ENCODE results near the gene ANKRD24.

DNA sequence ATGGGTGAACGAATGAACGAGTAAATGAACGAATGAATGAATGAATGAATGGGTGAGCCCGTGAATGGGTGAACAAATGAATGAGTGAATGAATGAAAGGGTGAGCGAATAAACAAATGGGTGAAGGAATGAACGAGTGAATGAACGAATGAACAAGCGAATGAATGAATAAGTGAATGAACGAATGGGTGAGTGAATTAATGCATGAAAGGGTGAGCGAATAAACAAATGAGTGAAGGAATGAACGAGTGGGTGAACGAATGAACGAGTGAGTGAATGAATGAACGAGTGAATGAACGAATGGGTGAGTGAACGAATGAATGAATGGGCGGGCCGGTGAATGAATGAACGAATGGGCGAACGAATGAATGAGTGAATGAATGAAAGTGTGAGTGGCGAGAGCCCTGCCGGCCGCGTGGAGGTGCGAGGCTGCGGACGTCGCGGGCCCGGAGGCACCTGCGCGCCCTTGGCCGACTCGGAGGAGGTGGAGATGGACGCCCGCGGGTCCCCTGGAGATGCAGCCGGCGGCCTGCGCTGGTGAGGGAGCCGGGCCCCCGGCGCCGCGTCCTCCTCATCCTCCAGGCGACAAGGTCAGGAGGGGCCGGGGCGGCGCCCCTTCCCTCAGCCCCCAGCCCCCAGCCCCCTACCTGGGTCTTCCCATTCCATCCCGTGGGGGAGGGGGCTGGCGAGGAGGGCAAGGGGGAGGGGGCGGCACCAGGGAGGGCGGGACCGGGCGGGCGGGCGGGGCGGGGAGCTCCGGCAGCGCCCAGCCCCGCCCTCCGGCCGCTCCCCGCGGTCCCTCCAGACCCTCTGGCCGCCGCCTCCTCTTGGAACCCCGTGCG lies 15.4 kb downstream of the ANKRD24 start:
- TF ChIP-seq, protein P1, sequence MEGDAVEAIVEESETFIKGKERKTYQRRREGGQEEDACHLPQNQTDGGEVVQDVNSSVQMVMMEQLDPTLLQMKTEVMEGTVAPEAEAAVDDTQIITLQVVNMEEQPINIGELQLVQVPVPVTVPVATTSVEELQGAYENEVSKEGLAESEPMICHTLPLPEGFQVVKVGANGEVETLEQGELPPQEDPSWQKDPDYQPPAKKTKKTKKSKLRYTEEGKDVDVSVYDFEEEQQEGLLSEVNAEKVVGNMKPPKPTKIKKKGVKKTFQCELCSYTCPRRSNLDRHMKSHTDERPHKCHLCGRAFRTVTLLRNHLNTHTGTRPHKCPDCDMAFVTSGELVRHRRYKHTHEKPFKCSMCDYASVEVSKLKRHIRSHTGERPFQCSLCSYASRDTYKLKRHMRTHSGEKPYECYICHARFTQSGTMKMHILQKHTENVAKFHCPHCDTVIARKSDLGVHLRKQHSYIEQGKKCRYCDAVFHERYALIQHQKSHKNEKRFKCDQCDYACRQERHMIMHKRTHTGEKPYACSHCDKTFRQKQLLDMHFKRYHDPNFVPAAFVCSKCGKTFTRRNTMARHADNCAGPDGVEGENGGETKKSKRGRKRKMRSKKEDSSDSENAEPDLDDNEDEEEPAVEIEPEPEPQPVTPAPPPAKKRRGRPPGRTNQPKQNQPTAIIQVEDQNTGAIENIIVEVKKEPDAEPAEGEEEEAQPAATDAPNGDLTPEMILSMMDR (IDR thresholded peaks at IDR 0.05), result no peak
- TF ChIP-seq POLR2A (IDR thresholded peaks at IDR 0.05), result no peak
